ENCODE results near the gene FAM149A. TPM values are rescaled to one million over a fixed set of nuclear protein-coding genes. Genes with fewer than 3 reads are reported as not detected.

Gene FAM149A
- total and polyA plus RNA-seq, 2 donors (not counting 1 experiment from before 2014, with no cell fraction given): 5.6 to 9.4 TPM

DNA sequence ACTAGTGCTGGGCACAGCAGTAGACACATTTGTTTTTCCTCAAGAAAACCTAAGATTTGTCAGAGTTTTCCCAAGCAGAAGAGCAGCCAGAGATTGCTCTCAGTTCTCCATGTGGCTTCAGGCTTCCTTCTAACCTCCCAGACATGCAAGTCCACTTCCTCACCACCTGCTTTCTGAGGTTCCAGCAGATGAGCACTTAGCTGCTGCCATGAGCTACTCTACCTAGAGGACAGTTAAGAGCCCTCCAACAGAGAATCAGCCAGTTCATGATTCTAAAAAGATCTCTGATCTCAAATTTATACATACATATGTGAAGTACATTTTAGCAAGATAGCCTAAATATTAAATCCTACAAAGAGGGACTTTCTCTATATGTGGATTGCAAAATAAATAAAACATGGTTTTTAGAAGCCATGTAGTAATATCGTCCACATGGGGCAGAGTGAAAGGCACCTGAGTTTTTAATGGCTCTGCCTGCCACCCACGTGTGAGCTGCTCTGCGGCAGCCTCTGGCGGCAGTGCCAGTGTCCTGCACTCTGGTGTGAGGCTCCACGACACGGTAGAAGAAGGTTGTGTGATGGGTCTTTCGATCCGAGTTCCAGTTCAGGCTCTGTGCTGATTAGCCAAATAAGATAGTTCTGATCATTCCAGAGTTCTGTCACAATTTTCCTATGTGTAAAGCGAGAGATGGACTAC lies 97.2 kb downstream of the FAM149A start:
- no peaks in the 10 kb centered on the region for H3K79me2 ChIP-seq (ENCODE audit: control insufficient read depth, insufficient read depth, low read length)
- H3K4me2 ChIP-seq (ENCODE audit: extremely low read depth, insufficient read depth, low read length): no peak overlapping the region
- no peak overlapping the region for H3K9ac ChIP-seq (ENCODE audit: insufficient read depth, low read length)
- no peaks in the 10 kb centered on the region for H4K20me1 ChIP-seq (ENCODE audit: control insufficient read depth, extremely low read depth, insufficient read depth, low read length)
- no peak overlapping the region for H3K27ac ChIP-seq (ENCODE audit: insufficient read depth, low read length)
- H3K9me3 ChIP-seq (ENCODE audit: control insufficient read depth, insufficient read depth, low read depth, low read length): no peaks in the 10 kb centered on the region
- H3K4me1 ChIP-seq (ENCODE audit: control insufficient read depth, extremely low read depth, insufficient read depth, low read length): peaks cover 4% of the 10 kb centered on the region
- peak in 1 of 2 donors; percentile 26 for DNase-seq (ENCODE audit: low read depth in 2 of 2)
- no peaks in the 10 kb centered on the region for H3K27me3 ChIP-seq (ENCODE audit: control insufficient read depth, insufficient read depth, low read length)
- no peak overlapping the region for H3K4me3 ChIP-seq (replicated peaks in 1 of 4; ENCODE audit: control extremely low read depth in 1 of 4, insufficient read depth in 1 of 4, low read depth in 3 of 4, low read length in 4 of 4)
- H2AFZ ChIP-seq (ENCODE audit: low read length): no peak overlapping the region
- TF ChIP-seq, protein P1, sequence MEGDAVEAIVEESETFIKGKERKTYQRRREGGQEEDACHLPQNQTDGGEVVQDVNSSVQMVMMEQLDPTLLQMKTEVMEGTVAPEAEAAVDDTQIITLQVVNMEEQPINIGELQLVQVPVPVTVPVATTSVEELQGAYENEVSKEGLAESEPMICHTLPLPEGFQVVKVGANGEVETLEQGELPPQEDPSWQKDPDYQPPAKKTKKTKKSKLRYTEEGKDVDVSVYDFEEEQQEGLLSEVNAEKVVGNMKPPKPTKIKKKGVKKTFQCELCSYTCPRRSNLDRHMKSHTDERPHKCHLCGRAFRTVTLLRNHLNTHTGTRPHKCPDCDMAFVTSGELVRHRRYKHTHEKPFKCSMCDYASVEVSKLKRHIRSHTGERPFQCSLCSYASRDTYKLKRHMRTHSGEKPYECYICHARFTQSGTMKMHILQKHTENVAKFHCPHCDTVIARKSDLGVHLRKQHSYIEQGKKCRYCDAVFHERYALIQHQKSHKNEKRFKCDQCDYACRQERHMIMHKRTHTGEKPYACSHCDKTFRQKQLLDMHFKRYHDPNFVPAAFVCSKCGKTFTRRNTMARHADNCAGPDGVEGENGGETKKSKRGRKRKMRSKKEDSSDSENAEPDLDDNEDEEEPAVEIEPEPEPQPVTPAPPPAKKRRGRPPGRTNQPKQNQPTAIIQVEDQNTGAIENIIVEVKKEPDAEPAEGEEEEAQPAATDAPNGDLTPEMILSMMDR (conservative IDR thresholded peaks at IDR 0.05 in 1 of 2, IDR thresholded peaks at IDR 0.05 in 1 of 2; ENCODE audit: low read depth in 1 of 2, low read length in 2 of 2): peak; percentile 61 to 67
- TF ChIP-seq EZH2 (IDR thresholded peaks at IDR 0.05; ENCODE audit: low read length, missing control alignments): no peak
- H3K36me3 ChIP-seq (ENCODE audit: control insufficient read depth, insufficient read depth, low read length): no peaks in the 10 kb centered on the region

DNA sequence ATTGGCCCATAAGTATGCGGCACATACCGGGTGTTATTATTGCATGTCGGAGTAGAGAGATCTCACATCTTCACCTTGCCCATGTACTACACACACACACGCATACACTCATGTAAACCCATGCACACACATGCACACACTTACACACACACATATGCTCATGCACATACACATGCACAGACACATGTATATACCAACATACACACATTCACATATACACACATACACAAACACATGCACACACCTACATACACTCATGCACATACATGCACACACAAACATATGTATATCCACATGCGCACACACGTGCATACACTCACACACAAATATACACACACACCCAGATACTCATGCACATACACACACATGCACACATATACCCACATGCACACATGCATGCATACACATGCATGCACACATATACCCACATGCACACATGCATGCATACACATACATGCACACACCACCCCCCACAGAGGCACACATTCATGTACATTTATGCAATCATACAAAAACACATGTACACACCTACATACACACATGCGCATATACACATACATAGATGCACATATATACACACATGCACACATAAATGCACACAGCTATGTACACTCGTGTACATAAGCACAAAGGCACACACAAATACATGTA lies 98.1 kb downstream of the FAM149A start:
- TF ChIP-seq, protein P1 (conservative IDR thresholded peaks at IDR 0.05 in 1 of 2, IDR thresholded peaks at IDR 0.05 in 1 of 2; ENCODE audit: low read depth in 1 of 2, low read length in 2 of 2): no peak
- TF ChIP-seq EZH2 (IDR thresholded peaks at IDR 0.05; ENCODE audit: low read length, missing control alignments): no peak
- Histone ChIP-seq H4K20me1 (ENCODE audit: control insufficient read depth, extremely low read depth, insufficient read depth, low read length) (no peaks in the 10 kb centered on the region), H3K79me2 (ENCODE audit: control insufficient read depth, insufficient read depth, low read length) (no peaks in the 10 kb centered on the region), H2AFZ (ENCODE audit: low read length) (no peak overlapping the region), H3K27ac (ENCODE audit: insufficient read depth, low read length) (no peak overlapping the region), H3K9me3 (ENCODE audit: control insufficient read depth, insufficient read depth, low read depth, low read length) (no peaks in the 10 kb centered on the region), H3K4me1 (ENCODE audit: control insufficient read depth, extremely low read depth, insufficient read depth, low read length) (peaks cover 4% of the 10 kb centered on the region), H3K36me3 (ENCODE audit: control insufficient read depth, insufficient read depth, low read length) (no peaks in the 10 kb centered on the region), H3K9ac (ENCODE audit: insufficient read depth, low read length) (no peak overlapping the region), H3K4me2 (ENCODE audit: extremely low read depth, insufficient read depth, low read length) (no peak overlapping the region), H3K27me3 (ENCODE audit: control insufficient read depth, insufficient read depth, low read length) (no peaks in the 10 kb centered on the region), H3K4me3 (replicated peaks in 1 of 4; ENCODE audit: control extremely low read depth in 1 of 4, insufficient read depth in 1 of 4, low read depth in 3 of 4, low read length in 4 of 4) (no peak overlapping the region)
- DNase-seq (ENCODE audit: low read depth in 2 of 2): no peak

DNA sequence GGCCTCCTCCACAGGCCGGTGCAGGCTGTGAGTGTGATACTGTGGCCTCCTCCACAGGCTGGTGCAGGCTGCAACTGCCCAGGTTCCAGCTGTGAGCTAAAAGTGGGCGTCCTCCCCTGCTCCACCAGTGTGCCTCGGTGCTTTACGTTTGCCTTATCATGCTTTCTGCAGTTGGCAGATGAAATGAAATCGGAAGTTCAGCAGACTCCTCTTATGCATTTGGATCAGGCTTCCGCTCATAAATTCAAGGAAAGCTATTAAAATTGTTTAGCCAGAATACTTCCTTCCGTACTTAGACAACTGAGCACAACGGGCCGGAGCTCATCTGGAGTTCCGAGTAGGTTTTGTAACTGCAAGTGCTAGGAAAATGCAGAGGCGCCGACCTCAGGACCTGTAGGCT lies 98.9 kb downstream of the FAM149A start:
- Histone ChIP-seq H3K9ac (ENCODE audit: insufficient read depth, low read length) (no peak overlapping the region), H3K4me3 (replicated peaks in 1 of 4; ENCODE audit: control extremely low read depth in 1 of 4, insufficient read depth in 1 of 4, low read depth in 3 of 4, low read length in 4 of 4) (peak overlapping the region in 2 of 4 experiments; percentile 50 to 58), H3K79me2 (ENCODE audit: control insufficient read depth, insufficient read depth, low read length) (no peaks in the 10 kb centered on the region), H3K4me1 (ENCODE audit: control insufficient read depth, extremely low read depth, insufficient read depth, low read length) (peaks cover 4% of the 10 kb centered on the region), H3K36me3 (ENCODE audit: control insufficient read depth, insufficient read depth, low read length) (no peaks in the 10 kb centered on the region), H3K27ac (ENCODE audit: insufficient read depth, low read length) (no peak overlapping the region), H3K9me3 (ENCODE audit: control insufficient read depth, insufficient read depth, low read depth, low read length) (no peaks in the 10 kb centered on the region), H2AFZ (ENCODE audit: low read length) (peak overlapping the region; percentile 57), H3K27me3 (ENCODE audit: control insufficient read depth, insufficient read depth, low read length) (no peaks in the 10 kb centered on the region), H4K20me1 (ENCODE audit: control insufficient read depth, extremely low read depth, insufficient read depth, low read length) (no peaks in the 10 kb centered on the region), H3K4me2 (ENCODE audit: extremely low read depth, insufficient read depth, low read length) (peak overlapping the region; percentile 66)
- peak in 1 of 2 donors; percentile 25 for DNase-seq (ENCODE audit: low read depth in 2 of 2)
- TF ChIP-seq EZH2 (IDR thresholded peaks at IDR 0.05; ENCODE audit: low read length, missing control alignments): no peak
- TF ChIP-seq, protein P1 (conservative IDR thresholded peaks at IDR 0.05 in 1 of 2, IDR thresholded peaks at IDR 0.05 in 1 of 2; ENCODE audit: low read depth in 1 of 2, low read length in 2 of 2): no peak
